ENCODE data around the gene TSPAN14.
A peak's percentile ranks its signal among the peaks of the same experiment; 100 is the strongest.

TSPAN14 gene

GRCh38 chr10:80539421-80540031 is 85.4 kb downstream of the TSPAN14 start:
- no peak overlapping the region for H3K4me3 ChIP-seq (ENCODE audit: low read depth, low read length)
- DNase-seq (ENCODE audit: low read depth), result no peak
- TF ChIP-seq, protein P1, sequence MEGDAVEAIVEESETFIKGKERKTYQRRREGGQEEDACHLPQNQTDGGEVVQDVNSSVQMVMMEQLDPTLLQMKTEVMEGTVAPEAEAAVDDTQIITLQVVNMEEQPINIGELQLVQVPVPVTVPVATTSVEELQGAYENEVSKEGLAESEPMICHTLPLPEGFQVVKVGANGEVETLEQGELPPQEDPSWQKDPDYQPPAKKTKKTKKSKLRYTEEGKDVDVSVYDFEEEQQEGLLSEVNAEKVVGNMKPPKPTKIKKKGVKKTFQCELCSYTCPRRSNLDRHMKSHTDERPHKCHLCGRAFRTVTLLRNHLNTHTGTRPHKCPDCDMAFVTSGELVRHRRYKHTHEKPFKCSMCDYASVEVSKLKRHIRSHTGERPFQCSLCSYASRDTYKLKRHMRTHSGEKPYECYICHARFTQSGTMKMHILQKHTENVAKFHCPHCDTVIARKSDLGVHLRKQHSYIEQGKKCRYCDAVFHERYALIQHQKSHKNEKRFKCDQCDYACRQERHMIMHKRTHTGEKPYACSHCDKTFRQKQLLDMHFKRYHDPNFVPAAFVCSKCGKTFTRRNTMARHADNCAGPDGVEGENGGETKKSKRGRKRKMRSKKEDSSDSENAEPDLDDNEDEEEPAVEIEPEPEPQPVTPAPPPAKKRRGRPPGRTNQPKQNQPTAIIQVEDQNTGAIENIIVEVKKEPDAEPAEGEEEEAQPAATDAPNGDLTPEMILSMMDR (IDR thresholded peaks at IDR 0.05; ENCODE audit: low read depth, low read length), result no peak
- TF ChIP-seq MAX (IDR thresholded peaks at IDR 0.05; ENCODE audit: low read depth, low read length) (no peak), MYC (IDR thresholded peaks at IDR 0.05; ENCODE audit: low read depth, low read length) (no peak), POLR2A (IDR thresholded peaks at IDR 0.05; ENCODE audit: extremely low read depth, insufficient read length) (no peak)

DNA sequence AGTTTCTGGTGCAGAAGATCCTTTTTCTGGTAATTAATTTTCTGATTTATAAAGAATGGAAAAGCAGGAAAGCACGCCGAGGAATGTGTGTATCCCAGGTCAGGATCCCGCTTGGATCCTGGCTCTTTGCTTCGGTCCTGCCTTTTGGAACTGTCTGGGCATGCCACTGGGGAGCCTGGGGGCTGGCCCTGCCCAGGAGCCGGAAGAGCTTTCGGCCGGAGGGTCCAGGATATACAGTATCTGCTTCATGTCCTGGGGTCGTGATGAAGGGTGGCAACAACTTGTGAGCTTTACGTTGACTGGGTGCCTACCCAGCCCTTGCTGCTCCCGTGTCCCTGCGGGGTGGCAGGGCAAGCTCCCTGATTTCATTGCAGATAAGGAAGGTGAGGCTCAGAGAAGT is 86.0 kb downstream of the TSPAN14 start:
- DNase-seq (ENCODE audit: low read depth), result no peak
- TF ChIP-seq MAX (IDR thresholded peaks at IDR 0.05; ENCODE audit: low read depth, low read length) (no peak), POLR2A (IDR thresholded peaks at IDR 0.05; ENCODE audit: extremely low read depth, insufficient read length) (no peak), MYC (IDR thresholded peaks at IDR 0.05; ENCODE audit: low read depth, low read length) (no peak)
- TF ChIP-seq, protein P1 (IDR thresholded peaks at IDR 0.05; ENCODE audit: low read depth, low read length), result no peak
- H3K4me3 ChIP-seq (ENCODE audit: low read depth, low read length), result no peak overlapping the region

DNA sequence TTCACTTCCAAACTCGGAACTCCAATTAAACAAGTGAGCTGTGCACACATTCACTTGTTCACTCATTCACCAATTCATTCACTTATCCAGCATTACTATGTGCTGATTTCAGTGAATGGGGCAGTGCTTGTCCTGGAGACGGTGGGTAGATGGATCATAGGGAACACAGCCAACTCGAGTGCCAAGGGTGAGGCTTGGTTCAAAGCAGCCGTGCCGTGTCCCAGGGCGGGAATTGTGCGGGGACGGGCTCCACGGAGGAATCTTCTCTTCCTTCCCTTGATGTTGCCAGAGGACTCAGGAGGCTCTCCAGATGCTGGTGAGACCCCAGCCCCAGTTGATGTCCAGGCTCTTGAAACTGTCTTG is 86.5 kb downstream of the TSPAN14 start:
- DNase-seq (ENCODE audit: low read depth), result no peak
- TF ChIP-seq POLR2A (IDR thresholded peaks at IDR 0.05; ENCODE audit: extremely low read depth, insufficient read length), result no peak
- TF ChIP-seq, protein P1 (IDR thresholded peaks at IDR 0.05; ENCODE audit: low read depth, low read length), result no peak
- TF ChIP-seq MAX (IDR thresholded peaks at IDR 0.05; ENCODE audit: low read depth, low read length), result no peak
- TF ChIP-seq MYC (IDR thresholded peaks at IDR 0.05; ENCODE audit: low read depth, low read length), result no peak
- H3K4me3 ChIP-seq (ENCODE audit: low read depth, low read length), result no peak overlapping the region

DNA sequence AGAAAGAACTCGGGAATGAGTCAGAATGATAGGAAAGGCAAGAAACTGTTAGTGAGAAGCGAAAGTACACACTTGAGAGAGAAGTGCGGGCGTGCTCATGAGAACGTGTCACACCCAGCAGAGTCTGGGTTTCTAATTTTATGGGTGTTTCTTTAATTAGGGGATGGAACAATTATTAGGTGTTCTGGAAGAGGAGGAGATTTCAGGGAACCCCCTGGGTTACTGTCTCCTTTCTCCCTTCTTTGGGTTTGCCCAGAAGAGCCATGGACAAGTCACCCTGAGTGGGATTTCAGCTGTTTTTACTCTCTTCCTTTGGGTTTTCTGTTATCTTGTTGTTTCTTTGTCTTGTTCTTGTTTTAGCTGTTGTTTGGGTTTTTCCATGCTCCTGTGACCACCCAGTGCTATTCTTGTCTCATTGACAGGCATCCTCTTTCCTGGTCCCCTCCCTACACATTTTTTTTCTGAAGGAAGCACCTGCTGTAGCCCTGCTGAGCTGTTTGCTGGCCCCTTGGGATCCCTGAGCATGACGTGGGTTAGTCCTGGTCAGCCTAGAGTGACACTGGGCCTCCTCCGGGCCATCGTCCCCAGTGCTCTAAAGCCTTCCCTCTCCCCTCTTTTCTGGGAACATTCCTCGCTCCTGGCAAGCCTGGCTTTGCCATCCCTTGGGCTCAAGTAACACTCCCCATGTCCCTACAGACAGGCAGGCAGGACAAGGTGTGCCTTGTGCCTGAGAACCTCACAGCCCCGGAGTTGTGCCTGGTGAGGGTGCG is 87.1 kb downstream of the TSPAN14 start:
- TF ChIP-seq POLR2A (IDR thresholded peaks at IDR 0.05; ENCODE audit: extremely low read depth, insufficient read length) (no peak), MAX (IDR thresholded peaks at IDR 0.05; ENCODE audit: low read depth, low read length) (no peak), MYC (IDR thresholded peaks at IDR 0.05; ENCODE audit: low read depth, low read length) (no peak; the same call in 1 of the 2 replicates)
- TF ChIP-seq, protein P1 (IDR thresholded peaks at IDR 0.05; ENCODE audit: low read depth, low read length), result no peak

GRCh38 chr10:80542053-80542452 is 87.9 kb downstream of the TSPAN14 start:
- no peak overlapping the region for H3K4me3 ChIP-seq (ENCODE audit: low read depth, low read length)
- DNase-seq (ENCODE audit: low read depth), result no peak
- TF ChIP-seq, protein P1 (IDR thresholded peaks at IDR 0.05; ENCODE audit: low read depth, low read length), result no peak
- TF ChIP-seq MYC (IDR thresholded peaks at IDR 0.05; ENCODE audit: low read depth, low read length), result no peak
- no peak for TF ChIP-seq POLR2A (IDR thresholded peaks at IDR 0.05; ENCODE audit: extremely low read depth, insufficient read length)
- no peak for TF ChIP-seq MAX (IDR thresholded peaks at IDR 0.05; ENCODE audit: low read depth, low read length)

More for the DNA sequence above, 87.1 kb downstream of the TSPAN14 start:
- DNase-seq (ENCODE audit: low read depth), result peak; percentile 53
- no peak overlapping the region for H3K4me3 ChIP-seq (ENCODE audit: low read depth, low read length)

Data from NB4 (cell line).